HG02981 (cell line): ENCODE measurements around the gene PLCH1.

Source experiments
- ATAC-seq: cut with Tn5 transposase; IDR thresholded peaks from one replicate; pipeline ENCODE4 v1.9.1; 2021; ENCODE audit warnings: mild to moderate bottlenecking, moderate library complexity; ENCODE audit not compliant: unreplicated experiment

The PLCH1 gene

GRCh38 chr3:155556531-155556930 is 188.3 kb downstream of the PLCH1 start:
- ATAC-seq: no peak

- ATAC-seq: peak; percentile 1
Observed at GRCh38 chr3:155555479-155556060, 189.3 kb downstream of the PLCH1 start.

- ATAC-seq: peak; percentile 75
Observed at GRCh38 chr3:155554777-155555451, 190.0 kb downstream of the PLCH1 start.

GRCh38 chr3:155553780-155554179 is 191.1 kb downstream of the PLCH1 start:
- peak; percentile 32 for ATAC-seq

- ATAC-seq: no peak
Observed at GRCh38 chr3:155553326-155553725, 191.5 kb downstream of the PLCH1 start.

- no peak for ATAC-seq
Observed at GRCh38 chr3:155550391-155550790, 194.5 kb downstream of the PLCH1 start.

- peak; percentile 95 for ATAC-seq
Observed at GRCh38 chr3:155549087-155549486, 195.8 kb downstream of the PLCH1 start.

GRCh38 chr3:155548195-155548594 is 196.7 kb downstream of the PLCH1 start:
- no peak for ATAC-seq

- no peak for ATAC-seq
Observed at GRCh38 chr3:155535098-155535497, 209.8 kb downstream of the PLCH1 start.

GRCh38 chr3:155528579-155528978 is 216.3 kb downstream of the PLCH1 start:
- ATAC-seq: no peak

- ATAC-seq: no peak
Observed at GRCh38 chr3:155525324-155525833, 219.5 kb downstream of the PLCH1 start.

- no peak for ATAC-seq
Observed at GRCh38 chr3:155520463-155520862, 224.4 kb downstream of the PLCH1 start.

GRCh38 chr3:155519078-155519477 is 225.8 kb downstream of the PLCH1 start:
- peak; percentile 82 for ATAC-seq

- ATAC-seq: no peak
Observed at GRCh38 chr3:155517903-155518302, 227.0 kb downstream of the PLCH1 start.

- no peak for ATAC-seq
Observed at GRCh38 chr3:155516439-155516838, 228.4 kb downstream of the PLCH1 start.

- ATAC-seq: no peak
Observed at GRCh38 chr3:155512867-155513261, 232.0 kb downstream of the PLCH1 start.

GRCh38 chr3:155512175-155512866 is 232.6 kb downstream of the PLCH1 start:
- ATAC-seq: no peak

GRCh38 chr3:155504682-155505081 is 240.2 kb downstream of the PLCH1 start:
- ATAC-seq: no peak

GRCh38 chr3:155502630-155503029 is 242.2 kb downstream of the PLCH1 start:
- no peak for ATAC-seq

GRCh38 chr3:155500194-155500818 is 244.6 kb downstream of the PLCH1 start:
- ATAC-seq: no peak

- no peak for ATAC-seq
Observed at GRCh38 chr3:155497930-155498647, 246.8 kb downstream of the PLCH1 start.
